Common myeloid progenitor, CD34-positive (primary cell): ENCODE data around the gene CAMP.

Experiments
- CTCF ChIA-PET: fragments of 350-600 bp; sonication (Branson Sonifier 250); formaldehyde crosslinking; loops from one replicate; lab custom pipeline; 2021; ENCODE audit warnings: antibody characterized with exemption; lab: Charles Lee
- POLR2A ChIA-PET: fragments of 350-600 bp; sonication (Branson Sonifier 250); formaldehyde crosslinking; loops from one replicate; lab custom pipeline; 2021; ENCODE audit warnings: antibody characterized with exemption; lab: Charles Lee
- DNase-seq, 3 donors: peaks; one replicate each; pipeline versions ENCODE4 v3.0.0 to v3.0.0-alpha.2; 2013
- H3K27ac ChIP-seq, 2 experiments: 1 replicate in 1 of 2; 2 replicates in 1 of 2; pipeline ENCODE4 v1.7.0; 2013; ENCODE audit warnings: inconsistent platforms in 2 of 2, low read length in 2 of 2, mild to moderate bottlenecking in 2 of 2, low read depth in 1 of 2, moderate library complexity in 1 of 2; ENCODE audit not compliant: severe bottlenecking in 2 of 2, insufficient read depth in 1 of 2, poor library complexity in 1 of 2
- H3K27me3 ChIP-seq, 5 experiments: replicated peaks in 2 of 5; 1 replicate in 3 of 5; 2 replicates in 2 of 5; pipeline versions ENCODE4 v1.6.1 to v1.7.0; 2013; ENCODE audit warnings: low read length in 4 of 5, mild to moderate bottlenecking in 2 of 5, moderate library complexity in 2 of 5, inconsistent platforms in 1 of 5; ENCODE audit not compliant: insufficient read depth in 5 of 5, control insufficient read depth in 4 of 5
- H3K36me3 ChIP-seq, 4 experiments: 1 replicate in 2 of 4; 2 replicates in 2 of 4; pipeline versions ENCODE4 v1.6.1 to v1.7.0; 2013; ENCODE audit warnings: low read length in 3 of 4, control low read depth in 1 of 4, mild to moderate bottlenecking in 1 of 4; ENCODE audit not compliant: control insufficient read depth in 4 of 4, insufficient read depth in 4 of 4
- H3K4me1 ChIP-seq, 4 experiments: 1 replicate in 3 of 4; 2 replicates in 1 of 4; pipeline versions ENCODE4 v1.6.1 to v1.7.1; 2013; ENCODE audit warnings: low read length in 3 of 4, mild to moderate bottlenecking in 3 of 4, control low read depth in 1 of 4, inconsistent platforms in 1 of 4, moderate library complexity in 1 of 4; ENCODE audit not compliant: control insufficient read depth in 4 of 4, insufficient read depth in 4 of 4; ENCODE audit errors: control extremely low read depth in 1 of 4
- H3K4me3 ChIP-seq, 7 experiments: 1 replicate in 4 of 7; 2 replicates in 3 of 7; pipeline versions ENCODE4 v1.5.1 to v1.7.0; 2013; ENCODE audit warnings: mild to moderate bottlenecking in 7 of 7, low read length in 6 of 7, moderate library complexity in 6 of 7, inconsistent platforms in 2 of 7, low read depth in 2 of 7, control low read depth in 1 of 7; ENCODE audit not compliant: insufficient read depth in 4 of 7, control insufficient read depth in 1 of 7; ENCODE audit errors: extremely low read depth in 1 of 7
- H3K9me3 ChIP-seq, 5 experiments: 1 replicate in 4 of 5; 2 replicates in 1 of 5; pipeline versions ENCODE4 v1.6.1 to v1.7.1; 2013; ENCODE audit warnings: low read length in 4 of 5, mild to moderate bottlenecking in 2 of 5, inconsistent platforms in 1 of 5, low read depth in 1 of 5, moderate library complexity in 1 of 5; ENCODE audit not compliant: control insufficient read depth in 4 of 5, insufficient read depth in 2 of 5; ENCODE audit errors: control extremely low read depth in 1 of 5
- WGBS: methylation state at CpG from one replicate; pipeline ENCODE4 v1.1.5; 2013; ENCODE audit not compliant: insufficient coverage; 5-methylcytosine and 5-hydroxymethylcytosine counted together

CAMP gene

GRCh38 chr3:48186631-48187300 is 36.5 kb upstream of the CAMP start:
- H3K4me1 ChIP-seq = peaks cover 7 to 17% (median 14%) of the 10 kb centered on the region in 4 experiments
- no peaks in the 10 kb centered on the region for H3K9me3 ChIP-seq
- ChIA-PET POLR2A (no interaction called here), CTCF (interaction anchor here (2.5 kb wide), 1 partner anchor 8 kb away, joined by 8 read pairs; no protein-coding TSS in a partner anchor)
- DNase-seq = peak in 2 of 3 donors; percentile 16 to 42
- H3K27me3 ChIP-seq = no peaks in the 10 kb centered on the region
- WGBS = 70% methylated on average over 6 of the region's 7 CpGs
- H3K4me3 ChIP-seq = peak overlapping the region in 6 of 7 experiments; percentile 81 to 97 (median 91)
- peaks cover 5 to 46% (median 17%) of the 10 kb centered on the region in 4 experiments for H3K36me3 ChIP-seq
- H3K27ac ChIP-seq = peak overlapping the region in 1 of 2 experiments; percentile 70

DNA sequence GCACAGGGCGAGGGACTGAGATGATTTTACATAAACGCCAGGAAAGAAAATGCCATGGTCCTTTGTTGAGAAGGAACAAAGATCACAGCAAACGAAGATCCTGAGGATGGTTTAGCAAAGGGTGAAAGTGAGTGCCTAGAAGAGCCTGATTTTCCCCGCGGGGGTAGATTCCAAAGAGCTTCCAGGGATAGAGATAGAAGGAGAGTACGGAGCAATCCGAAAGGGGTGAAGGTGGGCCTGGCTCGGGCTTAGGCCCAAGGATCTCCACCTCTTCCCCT is 36.1 kb upstream of the CAMP start:
- Histone ChIP-seq H3K9me3 (no peaks in the 10 kb centered on the region), H3K36me3 (peaks cover under 1 to 41% (median 15%) of the 10 kb centered on the region in 4 experiments), H3K27ac (peak overlapping the region in 1 of 2 experiments; percentile 70), H3K27me3 (no peaks in the 10 kb centered on the region), H3K4me3 (peak overlapping the region; percentile 75 to 97 (median 90)), H3K4me1 (peaks cover 7 to 17% (median 14%) of the 10 kb centered on the region in 4 experiments)
- POLR2A ChIA-PET = no interaction called here
- CTCF ChIA-PET = interaction anchor here (2.5 kb wide), 1 partner anchor 8 kb away, joined by 8 read pairs; no protein-coding TSS in a partner anchor
- WGBS = 29% methylated on average over 6 of the region's 8 CpGs
- DNase-seq = peak in 2 of 3 donors; percentile 3 to 6

DNA sequence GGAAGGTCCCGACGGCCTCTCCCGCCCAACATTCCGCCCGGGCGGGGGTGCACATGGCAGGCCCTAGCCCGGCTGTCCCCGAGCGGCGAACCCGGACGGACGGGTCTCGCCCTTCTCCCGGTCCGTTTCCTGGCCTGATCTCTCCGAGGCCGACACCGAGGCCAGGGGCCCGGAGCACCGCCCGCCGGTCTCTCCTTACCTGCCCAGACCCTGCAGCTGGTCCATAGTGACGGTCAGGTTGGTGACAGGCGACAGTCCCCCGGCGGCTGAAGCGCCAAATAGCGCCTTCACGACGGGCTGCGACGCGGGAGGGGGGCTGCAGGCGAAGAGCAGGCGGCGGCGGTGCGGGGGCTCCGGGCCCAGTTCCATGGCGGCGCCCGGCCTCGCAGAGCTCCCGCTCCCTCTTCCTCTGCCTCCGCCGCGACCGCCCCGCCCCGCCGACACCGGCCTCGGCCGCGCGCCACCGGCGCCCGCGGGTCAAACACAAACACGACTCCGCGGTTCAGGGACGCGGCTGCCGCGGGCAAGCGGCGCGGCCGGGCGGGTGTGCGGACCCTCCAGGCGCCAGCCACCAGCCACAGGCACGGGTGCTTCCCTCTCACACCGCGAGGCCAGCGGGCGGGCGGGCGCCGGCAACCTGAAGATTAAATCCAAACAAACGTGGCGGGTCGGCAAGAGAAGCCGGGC is 35.6 kb upstream of the CAMP start:
- H3K9me3 ChIP-seq = no peaks in the 10 kb centered on the region
- peak overlapping the region in 1 of 2 experiments; percentile 70 for H3K27ac ChIP-seq
- under 1% methylated on average over 63 of the region's 87 CpGs for WGBS
- DNase-seq = peak; percentile 74 to 89 (median 82)
- peak overlapping the region; percentile 75 to 97 (median 90) for H3K4me3 ChIP-seq
- ChIA-PET POLR2A (interaction anchor here (0.9 kb wide), 1 partner anchor 252 kb away, joined by 3 read pairs; the partner anchor contains the start of genes CCDC51 and TMA7), CTCF (interaction anchor here (0.8 to 2.5 kb wide), 3 partner anchors 9 to 248 kb away, joined by 3 to 8 read pairs (median 6); no protein-coding TSS in a partner anchor)
- peaks cover 0 to 36% (median 11%) of the 10 kb centered on the region in 4 experiments for H3K36me3 ChIP-seq
- no peaks in the 10 kb centered on the region for H3K27me3 ChIP-seq
- peaks cover 7 to 17% (median 14%) of the 10 kb centered on the region in 4 experiments for H3K4me1 ChIP-seq

DNA sequence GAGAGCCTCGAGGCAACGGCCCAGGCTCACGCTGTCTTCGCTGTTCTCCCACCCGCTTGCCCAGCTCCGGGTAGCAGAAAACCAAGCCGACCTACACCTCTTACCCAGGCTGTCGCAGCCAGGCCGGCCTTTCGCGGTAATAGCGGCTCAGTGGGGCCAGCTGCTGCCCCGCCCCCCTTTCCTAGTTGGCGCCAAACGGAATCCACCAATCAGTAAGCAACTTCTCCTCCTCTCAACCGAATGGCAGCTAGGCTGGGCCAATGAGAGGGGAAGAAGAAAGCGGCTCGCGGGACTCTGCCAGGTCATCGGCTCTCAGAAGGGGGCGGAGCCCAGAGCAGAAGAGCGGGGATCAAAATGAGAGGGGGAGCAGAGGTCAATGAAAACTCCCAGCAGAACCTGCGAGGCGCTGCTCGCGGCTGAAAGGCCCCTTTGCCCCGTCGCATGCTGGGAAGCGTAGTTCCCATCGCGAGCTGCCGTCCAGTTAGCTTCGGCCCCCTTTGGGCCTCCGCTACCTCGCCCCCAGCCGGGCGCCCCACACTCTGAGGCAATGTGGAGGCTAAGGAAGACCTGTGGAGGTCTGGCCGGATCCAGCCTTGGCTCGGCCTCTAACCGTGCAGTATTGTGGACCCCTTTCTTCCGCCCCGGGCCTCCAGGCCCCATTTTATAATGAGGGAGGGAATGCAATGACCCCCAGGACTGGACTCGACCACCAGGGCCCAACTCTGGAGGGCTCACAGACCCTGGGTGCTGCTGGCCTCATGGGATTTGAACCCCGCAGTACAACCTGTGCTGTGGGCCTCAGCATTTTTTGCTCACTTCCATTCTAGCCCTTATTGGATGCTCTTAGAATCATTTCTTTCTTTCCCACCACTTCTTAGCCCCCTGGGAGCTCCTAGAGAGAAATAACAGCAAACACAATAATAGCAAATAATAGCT is 34.8 kb upstream of the CAMP start, which contains the start of gene CDC25A:
TSS of gene CDC25A (minus strand) at position 152 of the 936 bp plus-strand sequence. CDS start 470 bp downstream, outside the sequence.
- CTCF ChIA-PET = interaction anchor here (0.8 to 2.5 kb wide), 3 partner anchors 10 to 247 kb away, joined by 3 to 8 read pairs (median 6); no protein-coding TSS in a partner anchor
- peak within 1 kb of the TSS; percentile 75 to 97 (median 90) for H3K4me3 ChIP-seq
- peak within 1 kb of the TSS in 1 of 2 experiments; percentile 73 for H3K27ac ChIP-seq
- no peaks in the 10 kb centered on the region for H3K9me3 ChIP-seq
- H3K4me1 ChIP-seq = peaks cover 7 to 17% (median 14%) of the 10 kb centered on the region in 4 experiments
- peaks cover 0 to 28% (median 5%) of the 10 kb centered on the region in 4 experiments for H3K36me3 ChIP-seq
- WGBS = 9% methylated on average over 30 of the region's 44 CpGs
- no peaks in the 10 kb centered on the region for H3K27me3 ChIP-seq
- DNase-seq = peak; percentile 98 to 99 (median 99)
- POLR2A ChIA-PET = interaction anchor here (0.6 to 0.9 kb wide), 2 partner anchors 251 to 1823 kb away, joined by 3 read pairs; partner anchors contain the start of genes CCDC51 and TMA7

GRCh38 chr3:48189321-48189720 is 34.0 kb upstream of the CAMP start:
- Histone ChIP-seq H3K4me1 (peaks cover 7 to 17% (median 14%) of the 10 kb centered on the region in 4 experiments), H3K4me3 (no peak overlapping the region), H3K27me3 (no peaks in the 10 kb centered on the region), H3K36me3 (peaks cover 0 to 20% (median 2%) of the 10 kb centered on the region in 4 experiments), H3K27ac (no peak overlapping the region), H3K9me3 (no peaks in the 10 kb centered on the region)
- CTCF ChIA-PET = interaction anchor here (1.4 to 2.5 kb wide), 2 partner anchors 10 to 247 kb away, joined by 6 to 8 read pairs; no protein-coding TSS in a partner anchor
- POLR2A ChIA-PET = no interaction called here
- 100% methylated on average over 5 of the region's 6 CpGs for WGBS
- DNase-seq = no peak

- 97% methylated on average over 3 of the region's 3 CpGs for WGBS
- Histone ChIP-seq H3K4me1 (peaks cover 7 to 20% (median 14%) of the 10 kb centered on the region in 4 experiments), H3K9me3 (no peaks in the 10 kb centered on the region), H3K27ac (no peak overlapping the region), H3K4me3 (no peak overlapping the region), H3K27me3 (no peaks in the 10 kb centered on the region), H3K36me3 (peaks cover 0 to 5% (median 0%) of the 10 kb centered on the region in 4 experiments)
- POLR2A ChIA-PET = no interaction called here
- CTCF ChIA-PET = interaction anchor here (1.3 kb wide), 1 partner anchor 245 kb away, joined by 4 read pairs; no protein-coding TSS in a partner anchor
- no peak for DNase-seq
Measured at GRCh38 chr3:48190911-48191310, 32.4 kb upstream of the CAMP start.
